ENCODE results near the gene C1orf226. TPM values are rescaled to one million over a fixed set of nuclear protein-coding genes. Genes with fewer than 3 reads are reported as not detected.

C1orf226 gene
- total and polyA plus RNA-seq, 10 of the 15 experiments (the other 5 are each of a cell fraction or from before 2014, with no cell fraction given): not detected

DNA sequence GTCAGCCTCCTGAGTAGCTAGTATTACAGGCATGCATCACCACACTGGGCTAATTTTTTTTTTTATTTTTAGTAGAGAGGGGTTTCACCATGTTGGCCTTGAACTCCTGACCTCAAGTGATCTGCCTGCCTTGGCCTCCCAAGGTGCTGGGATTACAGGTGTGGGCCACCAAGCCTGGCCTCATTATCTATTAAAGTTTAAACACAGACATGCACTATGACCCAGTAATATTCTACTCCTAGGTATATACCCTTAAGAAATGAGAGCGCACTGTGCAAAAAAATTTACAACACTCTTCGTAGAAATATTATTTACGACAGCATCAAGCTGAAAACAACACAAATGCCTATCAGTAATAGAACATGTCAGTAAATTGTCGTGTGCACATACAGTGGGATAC lies 49.1 kb downstream of the C1orf226 start:
- H3K36me3 ChIP-seq (ENCODE audit: control insufficient read depth in 2 of 2, insufficient read depth in 2 of 2, low read length in 1 of 2): no peaks in the 10 kb centered on the region
- POLR2A ChIA-PET: no interaction called here
- H3K27ac ChIP-seq (ENCODE audit: control insufficient read depth, insufficient read depth): no peak overlapping the region
- BruUV-seq (replicated peaks): no TSS peak
- no peak overlapping the region for H3K4me2 ChIP-seq (ENCODE audit: control insufficient read depth, insufficient read depth)
- intact Hi-C loops (cut with micrococcal nuclease; ENCODE audit: unreplicated experiment): no loop called here
- H3K4me3 ChIP-seq: no peak overlapping the region
- CTCF ChIA-PET: interaction anchor here (1.4 kb wide), 1 partner anchor 37 kb away, joined by 3 read pairs; no protein-coding TSS in a partner anchor
- TF ChIP-seq EZH2 (IDR thresholded peaks at IDR 0.05; ENCODE audit: borderline replicate concordance, control insufficient read depth, low read depth, low read length) (no peak), RFX5 (IDR thresholded peaks at IDR 0.05; ENCODE audit: low read depth, low read length) (no peak), NBN (IDR thresholded peaks at IDR 0.05) (no peak), SREBF2 (IDR thresholded peaks at IDR 0.05; ENCODE audit: low read length) (no peak), ZNF24 (IDR thresholded peaks at IDR 0.05) (no peak), ZNF207 (IDR thresholded peaks at IDR 0.05; ENCODE audit: borderline replicate concordance) (no peak), SUPT20H (IDR thresholded peaks at IDR 0.05; ENCODE audit: borderline replicate concordance, control insufficient read depth, low read depth, low read length) (no peak), SMAD1 (IDR thresholded peaks at IDR 0.05; ENCODE audit: low read depth, partially characterized antibody) (no peak), FOXK2 (IDR thresholded peaks at IDR 0.05) (no peak)
- TF ChIP-seq, protein P1, sequence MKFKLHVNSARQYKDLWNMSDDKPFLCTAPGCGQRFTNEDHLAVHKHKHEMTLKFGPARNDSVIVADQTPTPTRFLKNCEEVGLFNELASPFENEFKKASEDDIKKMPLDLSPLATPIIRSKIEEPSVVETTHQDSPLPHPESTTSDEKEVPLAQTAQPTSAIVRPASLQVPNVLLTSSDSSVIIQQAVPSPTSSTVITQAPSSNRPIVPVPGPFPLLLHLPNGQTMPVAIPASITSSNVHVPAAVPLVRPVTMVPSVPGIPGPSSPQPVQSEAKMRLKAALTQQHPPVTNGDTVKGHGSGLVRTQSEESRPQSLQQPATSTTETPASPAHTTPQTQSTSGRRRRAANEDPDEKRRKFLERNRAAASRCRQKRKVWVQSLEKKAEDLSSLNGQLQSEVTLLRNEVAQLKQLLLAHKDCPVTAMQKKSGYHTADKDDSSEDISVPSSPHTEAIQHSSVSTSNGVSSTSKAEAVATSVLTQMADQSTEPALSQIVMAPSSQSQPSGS (IDR thresholded peaks at IDR 0.05; ENCODE audit: low read length): no peak
- TF ChIP-seq, protein P2, sequence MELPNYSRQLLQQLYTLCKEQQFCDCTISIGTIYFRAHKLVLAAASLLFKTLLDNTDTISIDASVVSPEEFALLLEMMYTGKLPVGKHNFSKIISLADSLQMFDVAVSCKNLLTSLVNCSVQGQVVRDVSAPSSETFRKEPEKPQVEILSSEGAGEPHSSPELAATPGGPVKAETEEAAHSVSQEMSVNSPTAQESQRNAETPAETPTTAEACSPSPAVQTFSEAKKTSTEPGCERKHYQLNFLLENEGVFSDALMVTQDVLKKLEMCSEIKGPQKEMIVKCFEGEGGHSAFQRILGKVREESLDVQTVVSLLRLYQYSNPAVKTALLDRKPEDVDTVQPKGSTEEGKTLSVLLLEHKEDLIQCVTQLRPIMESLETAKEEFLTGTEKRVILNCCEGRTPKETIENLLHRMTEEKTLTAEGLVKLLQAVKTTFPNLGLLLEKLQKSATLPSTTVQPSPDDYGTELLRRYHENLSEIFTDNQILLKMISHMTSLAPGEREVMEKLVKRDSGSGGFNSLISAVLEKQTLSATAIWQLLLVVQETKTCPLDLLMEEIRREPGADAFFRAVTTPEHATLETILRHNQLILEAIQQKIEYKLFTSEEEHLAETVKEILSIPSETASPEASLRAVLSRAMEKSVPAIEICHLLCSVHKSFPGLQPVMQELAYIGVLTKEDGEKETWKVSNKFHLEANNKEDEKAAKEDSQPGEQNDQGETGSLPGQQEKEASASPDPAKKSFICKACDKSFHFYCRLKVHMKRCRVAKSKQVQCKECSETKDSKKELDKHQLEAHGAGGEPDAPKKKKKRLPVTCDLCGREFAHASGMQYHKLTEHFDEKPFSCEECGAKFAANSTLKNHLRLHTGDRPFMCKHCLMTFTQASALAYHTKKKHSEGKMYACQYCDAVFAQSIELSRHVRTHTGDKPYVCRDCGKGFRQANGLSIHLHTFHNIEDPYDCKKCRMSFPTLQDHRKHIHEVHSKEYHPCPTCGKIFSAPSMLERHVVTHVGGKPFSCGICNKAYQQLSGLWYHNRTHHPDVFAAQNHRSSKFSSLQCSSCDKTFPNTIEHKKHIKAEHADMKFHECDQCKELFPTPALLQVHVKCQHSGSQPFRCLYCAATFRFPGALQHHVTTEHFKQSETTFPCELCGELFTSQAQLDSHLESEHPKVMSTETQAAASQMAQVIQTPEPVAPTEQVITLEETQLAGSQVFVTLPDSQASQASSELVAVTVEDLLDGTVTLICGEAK (IDR thresholded peaks at IDR 0.05; ENCODE audit: borderline replicate concordance): no peak
- TF ChIP-seq, protein P3, sequence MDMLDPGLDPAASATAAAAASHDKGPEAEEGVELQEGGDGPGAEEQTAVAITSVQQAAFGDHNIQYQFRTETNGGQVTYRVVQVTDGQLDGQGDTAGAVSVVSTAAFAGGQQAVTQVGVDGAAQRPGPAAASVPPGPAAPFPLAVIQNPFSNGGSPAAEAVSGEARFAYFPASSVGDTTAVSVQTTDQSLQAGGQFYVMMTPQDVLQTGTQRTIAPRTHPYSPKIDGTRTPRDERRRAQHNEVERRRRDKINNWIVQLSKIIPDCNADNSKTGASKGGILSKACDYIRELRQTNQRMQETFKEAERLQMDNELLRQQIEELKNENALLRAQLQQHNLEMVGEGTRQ (IDR thresholded peaks at IDR 0.05; ENCODE audit: borderline replicate concordance, low read depth, low read length): no peak
- TF ChIP-seq, protein P4, sequence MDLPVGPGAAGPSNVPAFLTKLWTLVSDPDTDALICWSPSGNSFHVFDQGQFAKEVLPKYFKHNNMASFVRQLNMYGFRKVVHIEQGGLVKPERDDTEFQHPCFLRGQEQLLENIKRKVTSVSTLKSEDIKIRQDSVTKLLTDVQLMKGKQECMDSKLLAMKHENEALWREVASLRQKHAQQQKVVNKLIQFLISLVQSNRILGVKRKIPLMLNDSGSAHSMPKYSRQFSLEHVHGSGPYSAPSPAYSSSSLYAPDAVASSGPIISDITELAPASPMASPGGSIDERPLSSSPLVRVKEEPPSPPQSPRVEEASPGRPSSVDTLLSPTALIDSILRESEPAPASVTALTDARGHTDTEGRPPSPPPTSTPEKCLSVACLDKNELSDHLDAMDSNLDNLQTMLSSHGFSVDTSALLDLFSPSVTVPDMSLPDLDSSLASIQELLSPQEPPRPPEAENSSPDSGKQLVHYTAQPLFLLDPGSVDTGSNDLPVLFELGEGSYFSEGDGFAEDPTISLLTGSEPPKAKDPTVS (IDR thresholded peaks at IDR 0.05; ENCODE audit: low read depth, low read length): no peak
- DNase-seq (ENCODE audit: low read depth, low spot score): no peak
- H4K20me1 ChIP-seq (ENCODE audit: control insufficient read depth, insufficient read depth): no peaks in the 10 kb centered on the region
- H3K4me1 ChIP-seq (ENCODE audit: control insufficient read depth, insufficient read depth, low read length): no peaks in the 10 kb centered on the region
- H3K79me2 ChIP-seq (ENCODE audit: control insufficient read depth, insufficient read depth, low read length): no peaks in the 10 kb centered on the region
- H3K9me3 ChIP-seq (replicated peaks; ENCODE audit: control insufficient read depth, insufficient read depth, low read length): no peaks in the 10 kb centered on the region
- H2AFZ ChIP-seq (ENCODE audit: control insufficient read depth, low read depth, low read length): no peak overlapping the region
- RAD21 ChIA-PET (ENCODE audit: unreplicated experiment): no interaction called here
- ATAC-seq: no peak
- SMC1A ChIA-PET (ENCODE audit: uncharacterized antibody, unreplicated experiment): interaction anchor here (1.0 kb wide), 1 partner anchor 117 kb away, joined by 3 read pairs; no protein-coding TSS in a partner anchor
- no peaks in the 10 kb centered on the region for H3K27me3 ChIP-seq (replicated peaks in 1 of 2; ENCODE audit: control insufficient read depth in 2 of 2, insufficient read depth in 2 of 2, low read length in 1 of 2)
- no peak overlapping the region for H3K9ac ChIP-seq (ENCODE audit: control insufficient read depth, insufficient read depth, low read length)
- FAIRE-seq: no peak
- in situ Hi-C loops (cut with MboI): no loop called here
- WGBS (ENCODE audit: insufficient coverage, insufficient replicate concordance, low lambda C conversion rate, missing lambda C conversion rate): 73% methylated on average over 4 of the region's 4 CpGs
